ENCODE results near the gene ZFHX3. TPM values are rescaled to one million over a fixed set of nuclear protein-coding genes. Genes with fewer than 3 reads are reported as not detected.

ZFHX3 gene
- total RNA-seq, 1 experiment from 2014 or later = 1.5 TPM

GRCh38 chr16:72917051-72917450 is 130.9 kb downstream of the ZFHX3 start:
- Histone ChIP-seq H4K8ac (replicated peaks; ENCODE audit: insufficient read length, low read depth, low read length) (no peak overlapping the region), H3K23ac (ENCODE audit: insufficient read length, low read depth, low read length) (no peak overlapping the region), H2BK12ac (ENCODE audit: insufficient read length, low read depth, low read length) (no peak overlapping the region), H4K20me1 (ENCODE audit: control insufficient read depth, insufficient read depth, insufficient read length) (no peaks in the 10 kb centered on the region), H3K4me1 (ENCODE audit: insufficient read depth, low read length) (no peaks in the 10 kb centered on the region), H3K23me2 (ENCODE audit: insufficient read length, low read depth, low read length, poor library complexity, severe bottlenecking) (no peaks in the 10 kb centered on the region), H3K79me1 (ENCODE audit: insufficient read depth, low read depth, low read length, poor library complexity, severe bottlenecking) (no peaks in the 10 kb centered on the region), H3K18ac (ENCODE audit: insufficient read length, low read depth, low read length) (no peak overlapping the region), H3K4me2 (ENCODE audit: insufficient read depth, insufficient read length, low read length) (no peak overlapping the region), H2AFZ (ENCODE audit: low read length) (no peak overlapping the region), H2BK5ac (ENCODE audit: insufficient read length, low read length) (no peak overlapping the region), H2BK20ac (ENCODE audit: low read depth, low read length, poor library complexity, severe bottlenecking) (no peak overlapping the region), H3K56ac (ENCODE audit: insufficient read length, low read depth, low read length) (no peak overlapping the region), H2BK15ac (ENCODE audit: low read depth, low read length) (no peak overlapping the region), H4K91ac (ENCODE audit: insufficient read length, low read depth, low read length) (no peak overlapping the region), H3K9me3 (ENCODE audit: control insufficient read depth, low read depth, low read length) (no peaks in the 10 kb centered on the region), H3K14ac (ENCODE audit: insufficient read depth, low read length) (no peak overlapping the region), H2AK5ac (ENCODE audit: insufficient read length, low read length) (no peak overlapping the region), H3K79me2 (ENCODE audit: insufficient read depth, low read length) (no peaks in the 10 kb centered on the region), H3K27me3 (ENCODE audit: insufficient read depth, low read length) (no peaks in the 10 kb centered on the region), H2BK120ac (ENCODE audit: low read depth, low read length, poor library complexity, severe bottlenecking) (no peak overlapping the region), H4K5ac (ENCODE audit: insufficient read length, low read depth, low read length) (no peak overlapping the region), H3K9ac (ENCODE audit: extremely low read depth, insufficient read length, low read length) (no peak overlapping the region), H3T11ph (ENCODE audit: low read length) (no peak overlapping the region), H3K27ac (ENCODE audit: insufficient read length, low read depth, low read length) (no peak overlapping the region), H3K4ac (ENCODE audit: low read depth, low read length) (no peak overlapping the region)
- H3K27me3 Mint-ChIP-seq (ENCODE audit: low read depth) = peaks cover 2% of the 10 kb centered on the region; the same call in 1 of the 2 replicates
- H3K27ac Mint-ChIP-seq = no peak overlapping the region
- TF ChIP-seq CTCF (conservative IDR thresholded peaks at IDR 0.05) = no peak
- peaks cover 0 to 8% of the 10 kb centered on the region in 2 experiments; a peak in 2 of 4 replicates for H3K4me1 Mint-ChIP-seq
- H3K9me3 Mint-ChIP-seq = no peaks in the 10 kb centered on the region
- no peaks in the 10 kb centered on the region for H3K36me3 Mint-ChIP-seq (ENCODE audit: insufficient read depth in 1 of 3, low read depth in 3 of 3)
- H3K4me3 Mint-ChIP-seq = no peak overlapping the region
- WGBS (ENCODE audit: extremely low coverage, insufficient read length, low lambda C conversion rate) = no CpG with 5 or more reads among the region's 7 CpGs
- DNase-seq = no peak

Data from H9 (cell line).